Astrocyte of the spinal cord (primary cell): ENCODE data around the gene DAG1.

Source experiments
- DNase-seq: peaks from one replicate; pipeline ENCODE4 v3.0.0; 2011; ENCODE audit warnings: low read depth, low spot score
- H3K4me3 ChIP-seq: 2 replicates; pipeline ENCODE4 v1.5.1; 2011; ENCODE audit warnings: low read depth, mild to moderate bottlenecking, low read length, moderate library complexity
- CTCF ChIP-seq: IDR thresholded peaks from 2 replicates; pipeline ENCODE4 v1.5.1; 2012; ENCODE audit warnings: low read depth, mild to moderate bottlenecking, low read length, inconsistent platforms
- in situ Hi-C: cut with HindIII; loops from 2 replicates; pipeline ENCODE4 v1.10.0; 2017; ENCODE audit warnings: low sequenced_read_pairs

DAG1 gene

GRCh38 chr3:49519916-49520385 is 49.9 kb downstream of the DAG1 start:
- in situ Hi-C loops, result no loop called here
- no peak for DNase-seq
- no peak for TF ChIP-seq CTCF

GRCh38 chr3:49523756-49524747 is 54.0 kb downstream of the DAG1 start:
- in situ Hi-C loops, result no loop called here
- no peak overlapping the region for H3K4me3 ChIP-seq
- DNase-seq, result no peak
- TF ChIP-seq CTCF, result no peak

More at GRCh38 chr3:49519916-49520385, 49.9 kb downstream of the DAG1 start:
- H3K4me3 ChIP-seq, result no peak overlapping the region

GRCh38 chr3:49529567-49529966 is 59.5 kb downstream of the DAG1 start:
- no peak for DNase-seq
- H3K4me3 ChIP-seq, result no peak overlapping the region
- in situ Hi-C loops, result no loop called here
- TF ChIP-seq CTCF, result no peak

- DNase-seq, result no peak
- no peak for TF ChIP-seq CTCF
- in situ Hi-C loops, result no loop called here
- no peak overlapping the region for H3K4me3 ChIP-seq
These were observed 60.2 kb downstream of the DAG1 start for GRCh38 chr3:49530231-49530630.

- in situ Hi-C loops, result no loop called here
- DNase-seq, result no peak
- no peak for TF ChIP-seq CTCF
- no peak overlapping the region for H3K4me3 ChIP-seq
These were observed 60.6 kb downstream of the DAG1 start for GRCh38 chr3:49530701-49531100.

GRCh38 chr3:49531218-49531617 is 61.2 kb downstream of the DAG1 start:
- no peak overlapping the region for H3K4me3 ChIP-seq
- TF ChIP-seq CTCF, result no peak
- DNase-seq, result no peak
- in situ Hi-C loops, result no loop called here
